WTC11 (cell line): ENCODE measurements around the gene INTS11.

ENCODE experiments used
- CTCF ChIP-seq: fragments of 200-600 bp; IDR thresholded peaks from 2 replicates; pipeline ENCODE4 v1.8.0; 2022; ENCODE audit warnings: antibody characterized with exemption
- E2F5 ChIP-seq: sonication (generic); formaldehyde crosslinking; IDR thresholded peaks from 2 replicates; pipeline ENCODE4 v1.8.1; 2022; ENCODE audit warnings: mild to moderate bottlenecking, moderate library complexity, missing genetic modification reagents
- JUN ChIP-seq: sonication (generic); formaldehyde crosslinking; IDR thresholded peaks from 2 replicates; pipeline ENCODE4 v1.8.0; 2023; ENCODE audit warnings: mild to moderate bottlenecking, missing genetic modification reagents
- NR2C2 ChIP-seq: sonication (generic); formaldehyde crosslinking; IDR thresholded peaks from 2 replicates; pipeline ENCODE4 v1.8.0; 2022; ENCODE audit warnings: mild to moderate bottlenecking, missing genetic modification reagents
- TCF7 ChIP-seq: sonication (generic); formaldehyde crosslinking; IDR thresholded peaks from 2 replicates; pipeline ENCODE4 v1.8.0; 2022; ENCODE audit warnings: mild to moderate bottlenecking, low read depth, missing genetic modification reagents, moderate library complexity
- TF ChIP-seq, protein P1 (sequence below): sonication (generic); formaldehyde crosslinking; IDR thresholded peaks from 2 replicates; pipeline ENCODE4 v1.8.0; 2022; ENCODE audit warnings: mild to moderate bottlenecking, missing genetic modification reagents
- TF ChIP-seq, protein P2 (sequence below): sonication (generic); formaldehyde crosslinking; IDR thresholded peaks from 2 replicates; pipeline ENCODE4 v1.8.0; 2023; ENCODE audit warnings: mild to moderate bottlenecking, missing genetic modification reagents

DNA sequence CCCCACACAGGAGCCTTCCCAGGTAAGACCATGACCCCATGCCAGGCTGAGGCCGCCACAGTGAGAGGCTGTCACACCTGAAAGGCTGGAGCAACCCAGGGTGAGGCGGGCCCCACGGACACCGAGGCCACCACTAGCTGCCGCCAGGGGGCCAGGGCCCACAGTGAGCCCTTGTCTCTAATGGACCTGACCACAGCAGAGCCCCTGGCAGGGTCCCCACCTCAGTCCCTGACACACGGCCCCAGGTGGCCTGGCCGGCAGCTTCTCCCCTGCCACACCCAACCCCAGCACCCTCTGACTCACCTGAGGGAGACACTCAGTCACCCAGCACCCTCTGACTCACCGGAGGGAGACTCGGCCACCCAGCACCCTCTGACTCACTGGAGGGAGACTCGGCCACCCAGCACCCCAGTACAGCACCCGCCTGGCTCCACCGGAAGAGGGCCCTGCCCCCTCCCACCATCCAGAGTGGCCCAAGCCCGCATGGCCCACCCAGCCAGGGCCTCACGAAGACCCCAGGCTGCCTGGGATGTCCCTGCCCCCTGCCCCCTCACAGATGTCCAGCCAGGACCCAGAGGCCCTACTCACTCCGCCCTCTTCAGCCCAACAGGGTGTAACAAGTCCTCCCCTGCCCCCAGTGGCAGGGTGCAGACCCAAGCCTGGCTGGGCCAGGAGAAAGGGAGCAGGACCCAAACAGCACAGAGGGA is 20.3 kb upstream of the INTS11 start:
- TF ChIP-seq CTCF (peak; percentile 35; the same call in 1 of the 2 replicates), E2F5 (no peak), JUN (CRISPR knock-in tag) (no peak), NR2C2 (no peak), TCF7 (no peak)
- TF ChIP-seq, protein P1, sequence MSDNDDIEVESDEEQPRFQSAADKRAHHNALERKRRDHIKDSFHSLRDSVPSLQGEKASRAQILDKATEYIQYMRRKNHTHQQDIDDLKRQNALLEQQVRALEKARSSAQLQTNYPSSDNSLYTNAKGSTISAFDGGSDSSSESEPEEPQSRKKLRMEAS (CRISPR knock-in tag): no peak
- TF ChIP-seq, protein P2, sequence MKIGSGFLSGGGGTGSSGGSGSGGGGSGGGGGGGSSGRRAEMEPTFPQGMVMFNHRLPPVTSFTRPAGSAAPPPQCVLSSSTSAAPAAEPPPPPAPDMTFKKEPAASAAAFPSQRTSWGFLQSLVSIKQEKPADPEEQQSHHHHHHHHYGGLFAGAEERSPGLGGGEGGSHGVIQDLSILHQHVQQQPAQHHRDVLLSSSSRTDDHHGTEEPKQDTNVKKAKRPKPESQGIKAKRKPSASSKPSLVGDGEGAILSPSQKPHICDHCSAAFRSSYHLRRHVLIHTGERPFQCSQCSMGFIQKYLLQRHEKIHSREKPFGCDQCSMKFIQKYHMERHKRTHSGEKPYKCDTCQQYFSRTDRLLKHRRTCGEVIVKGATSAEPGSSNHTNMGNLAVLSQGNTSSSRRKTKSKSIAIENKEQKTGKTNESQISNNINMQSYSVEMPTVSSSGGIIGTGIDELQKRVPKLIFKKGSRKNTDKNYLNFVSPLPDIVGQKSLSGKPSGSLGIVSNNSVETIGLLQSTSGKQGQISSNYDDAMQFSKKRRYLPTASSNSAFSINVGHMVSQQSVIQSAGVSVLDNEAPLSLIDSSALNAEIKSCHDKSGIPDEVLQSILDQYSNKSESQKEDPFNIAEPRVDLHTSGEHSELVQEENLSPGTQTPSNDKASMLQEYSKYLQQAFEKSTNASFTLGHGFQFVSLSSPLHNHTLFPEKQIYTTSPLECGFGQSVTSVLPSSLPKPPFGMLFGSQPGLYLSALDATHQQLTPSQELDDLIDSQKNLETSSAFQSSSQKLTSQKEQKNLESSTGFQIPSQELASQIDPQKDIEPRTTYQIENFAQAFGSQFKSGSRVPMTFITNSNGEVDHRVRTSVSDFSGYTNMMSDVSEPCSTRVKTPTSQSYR (CRISPR knock-in tag): no peak
